IPS DF 6.9 (cell line): ENCODE data around the gene CDIP1.

Experiments
- DNase-seq: peaks from one replicate; pipeline ENCODE4 v3.0.0-alpha.2; 2013; ENCODE audit warnings: low read depth, low spot score
- H3K27ac ChIP-seq: one replicate; pipeline ENCODE4 v1.5.1; 2013; ENCODE audit warnings: low read length, control low read depth
- H3K27me3 ChIP-seq: 2 replicates; pipeline ENCODE4 v1.6.1; 2013; ENCODE audit warnings: mild to moderate bottlenecking, low read length; ENCODE audit not compliant: control insufficient read depth, insufficient read depth
- H3K36me3 ChIP-seq: 2 replicates; pipeline ENCODE4 v1.6.1; 2013; ENCODE audit warnings: low read length; ENCODE audit not compliant: control insufficient read depth, insufficient read depth
- H3K4me1 ChIP-seq: 2 replicates; pipeline ENCODE4 v1.6.1; 2013; ENCODE audit warnings: low read length; ENCODE audit not compliant: control insufficient read depth, insufficient read depth
- H3K4me3 ChIP-seq: 2 replicates; pipeline ENCODE4 v1.5.1; 2013; ENCODE audit warnings: mild to moderate bottlenecking, low read length
- H3K9me3 ChIP-seq: 2 replicates; pipeline ENCODE4 v1.6.1; 2013; ENCODE audit warnings: low read length, inconsistent platforms; ENCODE audit not compliant: control insufficient read depth, insufficient read depth
- WGBS: extraction: QIAGEN DNeasy Blood & Tissue Kit; methylation state at CpG from one replicate; pipeline ENCODE4 v1.1.7; 2013; ENCODE audit warnings: mixed read lengths, missing lambda C conversion rate; ENCODE audit not compliant: insufficient read length, insufficient coverage; 5-methylcytosine and 5-hydroxymethylcytosine counted together

CDIP1 gene

GRCh38 chr16:4505356-4506147 lies 33.0 kb downstream of the CDIP1 start:
- Histone ChIP-seq H3K27ac (no peak overlapping the region), H3K27me3 (no peaks in the 10 kb centered on the region), H3K4me1 (0 out of 2 replicates have a peak, but pooled peaks cover 1% of the 10 kb centered on the region), H3K4me3 (no peak overlapping the region), H3K9me3 (no peaks in the 10 kb centered on the region), H3K36me3 (peaks cover 16% of the 10 kb centered on the region)
- WGBS = no CpG with 5 or more reads among the region's 13 CpGs
- no peak for DNase-seq

- H3K27ac ChIP-seq = no peak overlapping the region
- no CpG with 5 or more reads among the region's 5 CpGs for WGBS
- H3K4me3 ChIP-seq = no peak overlapping the region
- H3K4me1 ChIP-seq = 0 out of 2 replicates have a peak, but pooled peaks cover 1% of the 10 kb centered on the region
- DNase-seq = no peak
- H3K9me3 ChIP-seq = no peaks in the 10 kb centered on the region
- no peaks in the 10 kb centered on the region for H3K27me3 ChIP-seq
- no peaks in the 10 kb centered on the region for H3K36me3 ChIP-seq
Measured at GRCh38 chr16:4501071-4501478, 37.5 kb downstream of the CDIP1 start.

- no CpG with 5 or more reads among the region's 3 CpGs for WGBS
- H3K4me1 ChIP-seq = peaks cover 1% of the 10 kb centered on the region; the same call in 1 of the 2 replicates
- no peaks in the 10 kb centered on the region for H3K9me3 ChIP-seq
- H3K27me3 ChIP-seq = no peaks in the 10 kb centered on the region
- H3K36me3 ChIP-seq = no peaks in the 10 kb centered on the region
- no peak overlapping the region for H3K4me3 ChIP-seq
- no peak for DNase-seq
- no peak overlapping the region for H3K27ac ChIP-seq
Measured at GRCh38 chr16:4500272-4500671, 38.3 kb downstream of the CDIP1 start.

- no peak for DNase-seq
- Histone ChIP-seq H3K4me3 (no peak overlapping the region), H3K27me3 (no peaks in the 10 kb centered on the region), H3K9me3 (no peaks in the 10 kb centered on the region), H3K36me3 (no peaks in the 10 kb centered on the region), H3K27ac (no peak overlapping the region), H3K4me1 (peaks cover 4% of the 10 kb centered on the region; the same call in 1 of the 2 replicates)
- WGBS = no CpG with 5 or more reads among the region's 4 CpGs
Measured at GRCh38 chr16:4499196-4499555, 39.4 kb downstream of the CDIP1 start.

- no peaks in the 10 kb centered on the region for H3K27me3 ChIP-seq
- H3K4me3 ChIP-seq = no peak overlapping the region
- no peaks in the 10 kb centered on the region for H3K9me3 ChIP-seq
- peaks cover 4% of the 10 kb centered on the region; the same call in 1 of the 2 replicates for H3K4me1 ChIP-seq
- no CpG with 5 or more reads among the region's 8 CpGs for WGBS
- no peaks in the 10 kb centered on the region for H3K36me3 ChIP-seq
- H3K27ac ChIP-seq = no peak overlapping the region
- no peak for DNase-seq
Measured at GRCh38 chr16:4498546-4499195, 39.9 kb downstream of the CDIP1 start.

- Histone ChIP-seq H3K36me3 (no peaks in the 10 kb centered on the region), H3K4me3 (no peak overlapping the region), H3K4me1 (peaks cover 3% of the 10 kb centered on the region; the same call in 1 of the 2 replicates), H3K9me3 (no peaks in the 10 kb centered on the region), H3K27me3 (no peaks in the 10 kb centered on the region), H3K27ac (no peak overlapping the region)
- WGBS = no CpG with 5 or more reads among the region's 4 CpGs
- DNase-seq = no peak
Measured at GRCh38 chr16:4496305-4496704, 42.3 kb downstream of the CDIP1 start.

GRCh38 chr16:4495766-4496165 lies 42.8 kb downstream of the CDIP1 start:
- H3K36me3 ChIP-seq = no peaks in the 10 kb centered on the region
- peaks cover 3% of the 10 kb centered on the region; the same call in 1 of the 2 replicates for H3K4me1 ChIP-seq
- no peaks in the 10 kb centered on the region for H3K27me3 ChIP-seq
- WGBS = no CpG with 5 or more reads among the region's 2 CpGs
- no peak overlapping the region for H3K4me3 ChIP-seq
- no peaks in the 10 kb centered on the region for H3K9me3 ChIP-seq
- no peak for DNase-seq
- no peak overlapping the region for H3K27ac ChIP-seq

GRCh38 chr16:4494746-4495490 lies 43.7 kb downstream of the CDIP1 start:
- WGBS = no CpG with 5 or more reads among the region's 6 CpGs
- H3K27me3 ChIP-seq = no peaks in the 10 kb centered on the region
- peaks cover 3% of the 10 kb centered on the region; the same call in 1 of the 2 replicates for H3K4me1 ChIP-seq
- no peak for DNase-seq
- H3K9me3 ChIP-seq = no peaks in the 10 kb centered on the region
- no peak overlapping the region for H3K27ac ChIP-seq
- no peaks in the 10 kb centered on the region for H3K36me3 ChIP-seq
- H3K4me3 ChIP-seq = no peak overlapping the region

GRCh38 chr16:4491898-4492297 lies 46.7 kb downstream of the CDIP1 start:
- DNase-seq = no peak
- Histone ChIP-seq H3K9me3 (no peaks in the 10 kb centered on the region), H3K27ac (no peak overlapping the region), H3K27me3 (no peaks in the 10 kb centered on the region), H3K36me3 (no peaks in the 10 kb centered on the region), H3K4me3 (no peak overlapping the region), H3K4me1 (peaks cover 3% of the 10 kb centered on the region; the same call in 1 of the 2 replicates)
- WGBS = no CpG with 5 or more reads among the region's 4 CpGs

- no peaks in the 10 kb centered on the region for H3K4me1 ChIP-seq
- no peaks in the 10 kb centered on the region for H3K36me3 ChIP-seq
- no peak overlapping the region for H3K27ac ChIP-seq
- no peaks in the 10 kb centered on the region for H3K9me3 ChIP-seq
- WGBS = no CpG with 5 or more reads among the region's 5 CpGs
- no peak overlapping the region for H3K4me3 ChIP-seq
- no peaks in the 10 kb centered on the region for H3K27me3 ChIP-seq
- DNase-seq = no peak
Measured at GRCh38 chr16:4489030-4489429, 49.5 kb downstream of the CDIP1 start.
